Loucy (cell line): ENCODE data around the gene MYO1F.

Source experiments
- H2AFZ ChIP-seq: fragments of 200-600 bp; sonication (generic); 2 replicates; pipeline ENCODE4 v1.6.0; 2016; ENCODE audit warnings: antibody characterized with exemption, mild to moderate bottlenecking, low read length, moderate library complexity
- H3F3A ChIP-seq: fragments of 200-600 bp; 2 replicates; pipeline ENCODE4 v1.6.0; 2016; ENCODE audit warnings: antibody characterized with exemption, low read depth, mild to moderate bottlenecking
- H3K27me3 ChIP-seq: fragments of 200-600 bp; sonication (generic); 2 replicates; pipeline ENCODE4 v1.6.1; 2014; ENCODE audit warnings: low read length, mild to moderate bottlenecking; ENCODE audit not compliant: insufficient read depth, poor library complexity, severe bottlenecking
- H3K36me3 ChIP-seq: fragments of 200-600 bp; sonication (generic); 2 replicates; pipeline ENCODE4 v1.6.1; 2016; ENCODE audit warnings: low read length; ENCODE audit not compliant: insufficient read depth
- H3K4me1 ChIP-seq: fragments of 200-600 bp; sonication (generic); 2 replicates; pipeline ENCODE4 v1.5.1; 2014; ENCODE audit warnings: low read length, mild to moderate bottlenecking; ENCODE audit not compliant: insufficient read depth, poor library complexity, severe bottlenecking
- H3K4me2 ChIP-seq: fragments of 200-600 bp; sonication (generic); 2 replicates; pipeline ENCODE4 v1.6.0; 2014; ENCODE audit warnings: antibody characterized with exemption, low read length, low read depth, mild to moderate bottlenecking; ENCODE audit not compliant: poor library complexity, severe bottlenecking
- H3K4me3 ChIP-seq: fragments of 200-600 bp; sonication (generic); 2 replicates; pipeline ENCODE4 v1.5.1; 2014; ENCODE audit warnings: low read length, mild to moderate bottlenecking, mixed read lengths; ENCODE audit not compliant: poor library complexity, severe bottlenecking
- H3K79me2 ChIP-seq: fragments of 200-600 bp; sonication (generic); 2 replicates; pipeline ENCODE4 v1.6.1; 2014; ENCODE audit warnings: low read length; ENCODE audit not compliant: insufficient read depth
- H3K9ac ChIP-seq: fragments of 200-600 bp; sonication (generic); 2 replicates; pipeline ENCODE4 v1.6.0; 2014; ENCODE audit warnings: mild to moderate bottlenecking, low read depth, low read length, moderate library complexity; ENCODE audit not compliant: poor library complexity, severe bottlenecking
- H3K9me2 ChIP-seq: fragments of 200-600 bp; sonication (generic); replicated peaks from 2 replicates; pipeline ENCODE4 v1.6.1; 2016; ENCODE audit warnings: low read depth, low read length, mixed read lengths
- H3K9me3 ChIP-seq: fragments of 200-600 bp; sonication (generic); 2 replicates; pipeline ENCODE4 v1.6.1; 2014; ENCODE audit warnings: mild to moderate bottlenecking, antibody characterized with exemption, low read length, low read depth; ENCODE audit not compliant: insufficient read depth
- H4K20me1 ChIP-seq: fragments of 200-600 bp; sonication (generic); 2 replicates; pipeline ENCODE4 v1.6.0; 2014; ENCODE audit warnings: antibody characterized with exemption, low read length, mild to moderate bottlenecking; ENCODE audit not compliant: insufficient read depth, poor library complexity, severe bottlenecking
- EZH2phosphoT487 ChIP-seq: fragments of 200-600 bp; IDR thresholded peaks from 2 replicates; pipeline ENCODE4 v1.6.1; 2018; ENCODE audit warnings: antibody characterized with exemption, mild to moderate bottlenecking, moderate library complexity, borderline replicate concordance
- TF ChIP-seq, protein P1 (sequence below): fragments of 200-600 bp; sonication (generic); conservative IDR thresholded peaks from 2 replicates; pipeline ENCODE4 v1.5.1; 2014; ENCODE audit warnings: mild to moderate bottlenecking, antibody characterized with exemption, low read length

MYO1F gene

GRCh38 chr19:8596168-8596567, 18.9 kb upstream of the MYO1F start:
- Histone ChIP-seq H3K27me3 (no peaks in the 10 kb centered on the region), H3K36me3 (no peaks in the 10 kb centered on the region; the same call in 1 of the 2 replicates), H3K9ac (no peak overlapping the region), H3K79me2 (no peaks in the 10 kb centered on the region), H2AFZ (no peak overlapping the region), H3K9me3 (peaks cover 7% of the 10 kb centered on the region; the same call in 1 of the 2 replicates), H4K20me1 (no peaks in the 10 kb centered on the region), H3K4me3 (no peak overlapping the region), H3K4me1 (no peaks in the 10 kb centered on the region), H3F3A (no peaks in the 10 kb centered on the region), H3K4me2 (no peak overlapping the region), H3K9me2 (no peaks in the 10 kb centered on the region)
- no peak for TF ChIP-seq EZH2phosphoT487
- TF ChIP-seq, protein P1, sequence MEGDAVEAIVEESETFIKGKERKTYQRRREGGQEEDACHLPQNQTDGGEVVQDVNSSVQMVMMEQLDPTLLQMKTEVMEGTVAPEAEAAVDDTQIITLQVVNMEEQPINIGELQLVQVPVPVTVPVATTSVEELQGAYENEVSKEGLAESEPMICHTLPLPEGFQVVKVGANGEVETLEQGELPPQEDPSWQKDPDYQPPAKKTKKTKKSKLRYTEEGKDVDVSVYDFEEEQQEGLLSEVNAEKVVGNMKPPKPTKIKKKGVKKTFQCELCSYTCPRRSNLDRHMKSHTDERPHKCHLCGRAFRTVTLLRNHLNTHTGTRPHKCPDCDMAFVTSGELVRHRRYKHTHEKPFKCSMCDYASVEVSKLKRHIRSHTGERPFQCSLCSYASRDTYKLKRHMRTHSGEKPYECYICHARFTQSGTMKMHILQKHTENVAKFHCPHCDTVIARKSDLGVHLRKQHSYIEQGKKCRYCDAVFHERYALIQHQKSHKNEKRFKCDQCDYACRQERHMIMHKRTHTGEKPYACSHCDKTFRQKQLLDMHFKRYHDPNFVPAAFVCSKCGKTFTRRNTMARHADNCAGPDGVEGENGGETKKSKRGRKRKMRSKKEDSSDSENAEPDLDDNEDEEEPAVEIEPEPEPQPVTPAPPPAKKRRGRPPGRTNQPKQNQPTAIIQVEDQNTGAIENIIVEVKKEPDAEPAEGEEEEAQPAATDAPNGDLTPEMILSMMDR: no peak

GRCh38 chr19:8595651-8596050, 18.4 kb upstream of the MYO1F start:
- Histone ChIP-seq H3K9me3 (peaks cover 7% of the 10 kb centered on the region; the same call in 1 of the 2 replicates), H3K4me3 (no peak overlapping the region), H3K9me2 (no peaks in the 10 kb centered on the region), H3K79me2 (no peaks in the 10 kb centered on the region), H2AFZ (no peak overlapping the region), H3K27me3 (no peaks in the 10 kb centered on the region), H3F3A (no peaks in the 10 kb centered on the region), H3K4me2 (no peak overlapping the region), H3K36me3 (no peaks in the 10 kb centered on the region; the same call in 1 of the 2 replicates), H3K4me1 (no peaks in the 10 kb centered on the region), H3K9ac (no peak overlapping the region), H4K20me1 (no peaks in the 10 kb centered on the region)
- TF ChIP-seq, protein P1: no peak
- no peak for TF ChIP-seq EZH2phosphoT487

DNA sequence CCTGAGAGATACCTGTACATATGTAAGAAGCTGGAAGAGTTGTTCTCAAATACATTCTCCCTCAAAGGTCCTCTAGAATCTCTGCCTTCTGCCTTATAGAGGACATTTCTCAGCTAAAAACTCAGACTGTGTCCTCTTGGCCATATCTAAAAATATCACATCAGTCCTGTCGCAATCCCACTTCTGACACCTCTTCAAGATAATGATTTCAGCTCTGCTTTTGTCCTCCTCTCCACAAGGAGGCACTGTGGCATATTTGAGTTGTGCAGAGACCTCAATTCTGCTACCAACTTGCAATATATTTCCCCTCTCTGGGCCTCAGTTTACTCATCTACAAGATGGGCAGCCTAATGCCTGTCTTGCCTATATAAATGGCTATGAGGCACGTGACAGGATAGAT, 16.7 kb upstream of the MYO1F start:
- no peaks in the 10 kb centered on the region for H3K9me2 ChIP-seq
- H3K4me1 ChIP-seq: no peaks in the 10 kb centered on the region
- H2AFZ ChIP-seq: no peak overlapping the region
- no peak overlapping the region for H3K9ac ChIP-seq
- no peak overlapping the region for H3K4me2 ChIP-seq
- H3K9me3 ChIP-seq: peaks cover 7% of the 10 kb centered on the region; the same call in 1 of the 2 replicates
- no peak for TF ChIP-seq EZH2phosphoT487
- TF ChIP-seq, protein P1: peak; percentile 45
- H3K79me2 ChIP-seq: no peaks in the 10 kb centered on the region
- H3K27me3 ChIP-seq: no peaks in the 10 kb centered on the region
- no peaks in the 10 kb centered on the region; the same call in 1 of the 2 replicates for H3K36me3 ChIP-seq
- H3F3A ChIP-seq: no peaks in the 10 kb centered on the region
- H3K4me3 ChIP-seq: no peak overlapping the region
- no peaks in the 10 kb centered on the region for H4K20me1 ChIP-seq
